WTC11 (cell line): ENCODE results near the gene BOLL. TPM values are rescaled to one million over a fixed set of nuclear protein-coding genes. Genes with fewer than 3 reads are reported as not detected.

Experiments used
- ARID4B ChIP-seq: sonication (generic); formaldehyde crosslinking; IDR thresholded peaks from 2 replicates; pipeline ENCODE4 v1.8.0; 2023; ENCODE audit warnings: missing genetic modification reagents, mild to moderate bottlenecking, borderline replicate concordance
- ATF1 ChIP-seq: sonication (generic); formaldehyde crosslinking; IDR thresholded peaks from 2 replicates; pipeline ENCODE4 v1.8.1; 2023; ENCODE audit warnings: mild to moderate bottlenecking, moderate library complexity, missing genetic modification reagents
- CBFB ChIP-seq: sonication (generic); formaldehyde crosslinking; IDR thresholded peaks from 2 replicates; pipeline ENCODE4 v1.8.1; 2022; ENCODE audit warnings: mild to moderate bottlenecking, low read depth, missing genetic modification reagents
- CREM ChIP-seq: sonication (generic); formaldehyde crosslinking; IDR thresholded peaks from 2 replicates; pipeline ENCODE4 v1.8.1; 2022; ENCODE audit warnings: mild to moderate bottlenecking, missing genetic modification reagents, moderate library complexity
- EMX1 ChIP-seq: fragments of 250-450 bp; sonication (Bioruptor Pico); IDR thresholded peaks from 2 replicates; pipeline ENCODE4 v1.8.0; 2021; ENCODE audit warnings: mild to moderate bottlenecking
- ESRRA ChIP-seq: sonication (generic); formaldehyde crosslinking; IDR thresholded peaks from 2 replicates; pipeline ENCODE4 v1.8.1; 2022; ENCODE audit warnings: mild to moderate bottlenecking, missing genetic modification reagents, borderline replicate concordance
- FOXJ3 ChIP-seq: sonication (generic); formaldehyde crosslinking; IDR thresholded peaks from 2 replicates; pipeline ENCODE4 v1.9.0; 2021; ENCODE audit warnings: missing genetic modification reagents, mild to moderate bottlenecking, borderline replicate concordance
- FOXK1 ChIP-seq: sonication (generic); formaldehyde crosslinking; IDR thresholded peaks from 2 replicates; pipeline ENCODE4 v1.8.0; 2022; ENCODE audit warnings: mild to moderate bottlenecking, moderate library complexity, missing genetic modification reagents
- GRHL2 ChIP-seq: fragments of 250-450 bp; sonication (Bioruptor Pico); IDR thresholded peaks from 2 replicates; pipeline ENCODE4 v1.8.0; 2022; ENCODE audit warnings: mild to moderate bottlenecking, moderate library complexity; ENCODE audit not compliant: insufficient replicate concordance, severe bottlenecking
- GTF2I ChIP-seq: fragments of 250-450 bp; sonication (Bioruptor Pico); conservative IDR thresholded peaks from 2 replicates; pipeline ENCODE4 v1.4.0; 2021; ENCODE audit warnings: mild to moderate bottlenecking
- HMGXB4 ChIP-seq: sonication (generic); formaldehyde crosslinking; IDR thresholded peaks from 2 replicates; pipeline ENCODE4 v1.8.1; 2023; ENCODE audit warnings: mild to moderate bottlenecking, moderate library complexity, missing genetic modification reagents
- IRF2 ChIP-seq: sonication (generic); formaldehyde crosslinking; IDR thresholded peaks from 2 replicates; pipeline ENCODE4 v1.8.0; 2022; ENCODE audit warnings: low read depth, missing genetic modification reagents, borderline replicate concordance
- JAZF1 ChIP-seq: fragments of 250-450 bp; sonication (Bioruptor Pico); IDR thresholded peaks from 2 replicates; pipeline ENCODE4 v1.9.0; 2021; ENCODE audit warnings: moderate library complexity, mild to moderate bottlenecking, inconsistent platforms
- MAX ChIP-seq: sonication (generic); formaldehyde crosslinking; IDR thresholded peaks from 2 replicates; pipeline ENCODE4 v1.8.0; 2022; ENCODE audit warnings: mild to moderate bottlenecking, missing genetic modification reagents
- MXD4 ChIP-seq: fragments of 250-450 bp; sonication (Bioruptor Pico); IDR thresholded peaks from 2 replicates; pipeline ENCODE4 v1.8.0; 2021; ENCODE audit warnings: mild to moderate bottlenecking, moderate library complexity, borderline replicate concordance
- NFATC4 ChIP-seq: fragments of 250-450 bp; sonication (Bioruptor Pico); IDR thresholded peaks from 2 replicates; pipeline ENCODE4 v1.9.0; 2021; ENCODE audit warnings: mild to moderate bottlenecking
- NR3C1 ChIP-seq: sonication (generic); formaldehyde crosslinking; conservative IDR thresholded peaks from 2 replicates; pipeline ENCODE4 v1.8.1; 2023; ENCODE audit warnings: low read depth, mild to moderate bottlenecking, missing genetic modification reagents
- RELA ChIP-seq: sonication (generic); formaldehyde crosslinking; IDR thresholded peaks from 2 replicates; pipeline ENCODE4 v1.8.1; 2022; ENCODE audit warnings: missing genetic modification reagents, mild to moderate bottlenecking, borderline replicate concordance
- STAT6 ChIP-seq: sonication (generic); formaldehyde crosslinking; conservative IDR thresholded peaks from 2 replicates; pipeline ENCODE4 v1.8.1; 2023; ENCODE audit warnings: mild to moderate bottlenecking, low read depth, missing genetic modification reagents, moderate library complexity
- TCF7 ChIP-seq: sonication (generic); formaldehyde crosslinking; IDR thresholded peaks from 2 replicates; pipeline ENCODE4 v1.8.0; 2022; ENCODE audit warnings: mild to moderate bottlenecking, low read depth, missing genetic modification reagents, moderate library complexity
- TEAD4 ChIP-seq: sonication (generic); formaldehyde crosslinking; IDR thresholded peaks from 2 replicates; pipeline ENCODE4 v1.8.0; 2022; ENCODE audit warnings: mild to moderate bottlenecking, missing genetic modification reagents
- ZNF317 ChIP-seq: sonication (generic); formaldehyde crosslinking; IDR thresholded peaks from 2 replicates; pipeline ENCODE4 v1.8.1; 2023; ENCODE audit warnings: low read depth, mild to moderate bottlenecking, moderate library complexity, missing genetic modification reagents, borderline replicate concordance
- ZNF423 ChIP-seq: fragments of 250-450 bp; sonication (Bioruptor Pico); IDR thresholded peaks from 2 replicates; pipeline ENCODE4 v2.1.2; 2022; ENCODE audit warnings: mild to moderate bottlenecking, moderate library complexity
- ZNF532 ChIP-seq: fragments of 250-450 bp; sonication (Bioruptor Pico); IDR thresholded peaks from 2 replicates; pipeline ENCODE4 v1.9.0; 2021; ENCODE audit warnings: mild to moderate bottlenecking, borderline replicate concordance
- ZNF671 ChIP-seq: fragments of 250-450 bp; sonication (Bioruptor Pico); IDR thresholded peaks from 2 replicates; pipeline ENCODE4 v1.8.0; 2021; ENCODE audit warnings: mild to moderate bottlenecking
- total RNA-seq: library from RNA; stranded (reverse); gene quantifications from 3 replicates; pipeline ENCODE4 v1.2.3, GENCODE V29; 2021

BOLL gene
- total RNA-seq, 1 experiment from 2014 or later: 0.13 TPM

- TF ChIP-seq FOXJ3: no peak
- TF ChIP-seq ZNF671: no peak
- no peak for TF ChIP-seq MXD4 (CRISPR knock-in tag)
- TF ChIP-seq TCF7 (CRISPR knock-in tag): no peak; the same call in 1 of the 2 replicates
- no peak for TF ChIP-seq EMX1
- no peak for TF ChIP-seq GRHL2 (CRISPR knock-in tag)
- 0 out of 2 replicates have a peak, but pooled peaks have one; percentile 53 for TF ChIP-seq IRF2 (CRISPR knock-in tag)
- TF ChIP-seq CBFB: peak; percentile 86; the same call in 1 of the 2 replicates
- TF ChIP-seq ZNF532 (CRISPR knock-in tag): no peak
- TF ChIP-seq MAX (CRISPR knock-in tag): peak; percentile 94
- no peak for TF ChIP-seq CREM (CRISPR knock-in tag)
- peak; percentile 92 for TF ChIP-seq ATF1
- TF ChIP-seq HMGXB4: peak; percentile 56
- TF ChIP-seq GTF2I (CRISPR knock-in tag): no peak
- TF ChIP-seq JAZF1 (CRISPR knock-in tag): no peak
- TF ChIP-seq ZNF317 (CRISPR knock-in tag): peak; percentile 54; the same call in 1 of the 2 replicates
- no peak for TF ChIP-seq NFATC4
- 0 out of 2 replicates have a peak, but pooled peaks have one; percentile 21 for TF ChIP-seq STAT6 (CRISPR knock-in tag)
- TF ChIP-seq ARID4B: peak; percentile 96
- TF ChIP-seq RELA (CRISPR knock-in tag): peak; percentile 63; the same call in 1 of the 2 replicates
- peak; percentile 91 for TF ChIP-seq FOXK1
- TF ChIP-seq NR3C1 (CRISPR knock-in tag): peak; percentile 93
- TF ChIP-seq ZNF423: no peak
- TF ChIP-seq ESRRA (CRISPR knock-in tag): peak; percentile 93
- TF ChIP-seq TEAD4 (CRISPR knock-in tag): no peak; the same call in 1 of the 2 replicates
Measured at GRCh38 chr2:197705121-197705911, 79.8 kb downstream of the BOLL start, which contains the start of gene MARS2 (continued).
